Mucosa of gallbladder (tissue), 1 donor: ENCODE measurements around the gene SCN4A. TPM values are rescaled to one million over a fixed set of nuclear protein-coding genes. Genes with fewer than 3 reads are reported as not detected.
"Not testable (repeated sequence)": the region's sequence is repeated elsewhere in the genome, so short reads cannot be mapped to it uniquely, and the experiment has no call there.

Source experiments
- DNase-seq: peaks from one replicate; pipeline ENCODE4 v3.0.0-alpha.2; 2020; ENCODE audit warnings: low spot score
- total RNA-seq: library from RNA; stranded (reverse); gene quantifications from one replicate; pipeline ENCODE4 v1.2.1, GENCODE V29; 2021
- donor health status: DM: no; HTN: no; CAD: no.

The SCN4A gene
- total RNA-seq, 1 donor from 2014 or later, result 1.2 TPM

GRCh38 chr17:63934183-63935112 is 38.3 kb downstream of the SCN4A start:
- no peak for DNase-seq

- no peak for DNase-seq
Observed at GRCh38 chr17:63933598-63933997, 39.1 kb downstream of the SCN4A start.

- DNase-seq, result no peak
Observed at GRCh38 chr17:63932721-63933120, 40.0 kb downstream of the SCN4A start.

GRCh38 chr17:63931981-63932561 is 40.6 kb downstream of the SCN4A start, which contains the start of gene CD79B:
TSS of gene CD79B (minus strand) at chr17:63932331. CDS start at chr17:63932261, 70 bp downstream.
- DNase-seq, result no peak

GRCh38 chr17:63930951-63931575 is 41.7 kb downstream of the SCN4A start:
- DNase-seq, result peak; percentile 53

- peak; percentile 55 for DNase-seq
Observed at GRCh38 chr17:63929860-63930766, 42.6 kb downstream of the SCN4A start.

- DNase-seq, result no peak
Observed at GRCh38 chr17:63928966-63929695, 43.6 kb downstream of the SCN4A start.

- no peak for DNase-seq
Observed at GRCh38 chr17:63928172-63928666, 44.5 kb downstream of the SCN4A start.

- DNase-seq, result no peak
Observed at GRCh38 chr17:63927464-63928171, 45.1 kb downstream of the SCN4A start.

GRCh38 chr17:63926164-63926563 is 46.6 kb downstream of the SCN4A start:
- no peak for DNase-seq

GRCh38 chr17:63925615-63926014 is 47.1 kb downstream of the SCN4A start:
- DNase-seq, result no peak

GRCh38 chr17:63922402-63922801 is 50.3 kb downstream of the SCN4A start:
- not testable (repeated sequence) for DNase-seq

GRCh38 chr17:63920779-63921178 is 51.9 kb downstream of the SCN4A start:
- DNase-seq, result not testable (repeated sequence)

- DNase-seq, result not testable (repeated sequence)
Observed at GRCh38 chr17:63920050-63920449, 52.7 kb downstream of the SCN4A start.

GRCh38 chr17:63919311-63919723 is 53.4 kb downstream of the SCN4A start:
- peak; percentile 65 for DNase-seq

- DNase-seq, result not testable (repeated sequence)
Observed at GRCh38 chr17:63918789-63919305, 53.9 kb downstream of the SCN4A start, which contains the start of gene GH1. TSS of gene GH1 (minus strand) at chr17:63918839. CDS start at chr17:63918776, 63 bp downstream.

- no peak for DNase-seq
Observed at GRCh38 chr17:63918305-63918704, 54.4 kb downstream of the SCN4A start.

- no peak for DNase-seq
Observed at GRCh38 chr17:63917646-63918045, 55.1 kb downstream of the SCN4A start.

- DNase-seq, result not testable (repeated sequence)
Observed at GRCh38 chr17:63917206-63917605, 55.5 kb downstream of the SCN4A start.
